GM13976 (cell line): Measurements from ENCODE around the gene CREB3L1.

Source experiments
- DNase-seq: peaks from one replicate; pipeline ENCODE4 v3.0.0; 2012; ENCODE audit warnings: low spot score
- CTCF ChIP-seq: IDR thresholded peaks from 2 replicates; pipeline ENCODE4 v1.5.1; 2012; ENCODE audit warnings: borderline replicate concordance, mild to moderate bottlenecking; ENCODE audit not compliant: insufficient read depth; ENCODE audit errors: extremely low read depth, missing control alignments, control extremely low read depth
- in situ Hi-C: fragments of 300-500 bp; cut with MboI; formaldehyde crosslinking; loops from one replicate; pipeline ENCODE4 v1.12.0; 2022; ENCODE audit warnings: low sequenced_read_pairs, mixed read lengths, inconsistent platforms; ENCODE audit not compliant: unreplicated experiment

Gene CREB3L1

GRCh38 chr11:46322759-46323158 is 45.3 kb downstream of the CREB3L1 start:
- no peak for TF ChIP-seq CTCF
- in situ Hi-C loops = no loop called here
- no peak for DNase-seq

DNA sequence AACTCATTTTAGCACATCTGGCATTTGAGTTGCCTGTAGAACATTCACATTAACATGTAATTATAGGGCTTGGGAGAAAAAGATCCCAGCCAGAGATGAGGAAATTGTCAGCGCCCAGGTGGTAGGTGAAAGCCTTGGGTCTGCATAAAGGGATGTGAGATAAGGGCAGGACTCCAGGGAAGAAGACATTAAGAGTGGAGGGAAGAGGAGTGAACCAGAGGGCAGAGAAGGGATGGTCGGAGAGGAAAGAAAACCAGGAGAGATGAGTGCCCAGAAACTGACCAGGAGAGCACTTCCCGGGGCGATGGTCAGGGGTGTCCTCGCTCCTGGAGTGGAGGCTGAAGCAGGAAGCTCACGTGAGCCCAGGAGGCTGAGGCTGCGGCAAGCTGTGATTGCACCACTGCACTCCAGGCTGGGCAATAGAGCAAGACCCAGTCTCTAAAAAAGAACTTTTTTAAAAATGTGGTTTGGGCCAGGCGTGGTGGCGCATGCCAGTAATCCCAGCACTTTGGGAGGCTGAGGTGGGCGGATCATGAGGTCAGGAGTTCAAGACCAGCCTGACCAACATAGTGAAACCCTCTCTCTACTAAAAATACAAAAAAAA is 49.5 kb downstream of the CREB3L1 start:
- in situ Hi-C loops = no loop called here
- no peak for TF ChIP-seq CTCF
- DNase-seq = no peak

DNA sequence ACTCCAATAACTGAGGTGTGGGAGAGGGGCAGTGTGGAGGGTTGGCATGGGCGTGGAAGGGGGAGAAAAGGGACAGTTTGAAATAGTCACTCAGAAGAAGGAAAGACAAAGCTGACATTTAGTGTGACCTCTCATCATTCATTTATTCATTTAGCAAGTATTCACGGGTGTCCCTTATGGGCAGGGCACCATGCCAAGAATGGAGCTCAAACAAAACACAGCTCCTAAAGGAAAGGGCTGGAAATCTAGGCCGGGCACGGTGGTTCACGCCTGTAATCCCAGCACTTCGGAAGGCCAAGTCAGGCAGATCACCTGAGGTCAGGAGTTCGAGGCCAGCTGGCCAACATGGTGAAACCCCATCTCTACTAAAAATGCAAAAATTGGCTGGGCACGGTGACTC is 50.4 kb downstream of the CREB3L1 start:
- DNase-seq = no peak
- in situ Hi-C loops = no loop called here
- TF ChIP-seq CTCF = no peak

GRCh38 chr11:46330154-46330553 is 52.7 kb downstream of the CREB3L1 start:
- TF ChIP-seq CTCF = no peak
- in situ Hi-C loops = no loop called here
- DNase-seq = no peak

DNA sequence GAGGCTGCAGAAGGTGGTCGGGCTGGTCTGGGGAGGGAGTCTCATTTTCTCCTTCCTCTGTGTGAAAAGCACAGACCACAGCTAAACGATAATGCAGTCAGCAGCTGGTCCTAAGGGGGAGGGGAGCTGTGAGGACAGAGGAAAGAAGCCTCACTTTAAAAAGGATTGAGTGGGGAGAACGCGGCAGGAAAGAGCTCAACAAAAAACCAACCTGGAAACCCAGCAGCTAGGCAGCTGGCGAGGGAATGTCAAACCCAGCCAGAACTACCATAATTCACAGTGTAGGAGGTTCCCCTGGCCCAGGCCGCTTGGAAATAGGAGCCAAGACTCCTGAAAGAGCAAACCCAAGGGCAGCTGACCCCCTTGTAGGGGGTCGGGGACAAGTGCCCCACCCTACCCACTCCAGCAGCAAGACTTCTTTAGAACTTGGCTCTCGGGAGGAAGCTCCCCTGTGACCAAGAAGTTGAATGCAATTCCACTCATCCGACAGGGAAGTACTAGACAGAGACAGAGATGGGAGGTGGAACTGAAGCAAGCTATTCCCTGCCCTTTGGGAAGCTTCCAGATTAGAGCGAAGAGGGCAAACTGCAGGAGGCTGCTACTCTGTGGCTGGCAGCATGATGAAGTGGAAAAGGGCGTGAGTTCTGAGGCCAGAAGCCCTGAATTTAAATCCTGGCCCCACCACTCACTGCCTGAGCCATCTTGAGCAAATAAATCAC is 53.3 kb downstream of the CREB3L1 start:
- no peak for DNase-seq
- no peak for TF ChIP-seq CTCF
- in situ Hi-C loops = no loop called here

DNA sequence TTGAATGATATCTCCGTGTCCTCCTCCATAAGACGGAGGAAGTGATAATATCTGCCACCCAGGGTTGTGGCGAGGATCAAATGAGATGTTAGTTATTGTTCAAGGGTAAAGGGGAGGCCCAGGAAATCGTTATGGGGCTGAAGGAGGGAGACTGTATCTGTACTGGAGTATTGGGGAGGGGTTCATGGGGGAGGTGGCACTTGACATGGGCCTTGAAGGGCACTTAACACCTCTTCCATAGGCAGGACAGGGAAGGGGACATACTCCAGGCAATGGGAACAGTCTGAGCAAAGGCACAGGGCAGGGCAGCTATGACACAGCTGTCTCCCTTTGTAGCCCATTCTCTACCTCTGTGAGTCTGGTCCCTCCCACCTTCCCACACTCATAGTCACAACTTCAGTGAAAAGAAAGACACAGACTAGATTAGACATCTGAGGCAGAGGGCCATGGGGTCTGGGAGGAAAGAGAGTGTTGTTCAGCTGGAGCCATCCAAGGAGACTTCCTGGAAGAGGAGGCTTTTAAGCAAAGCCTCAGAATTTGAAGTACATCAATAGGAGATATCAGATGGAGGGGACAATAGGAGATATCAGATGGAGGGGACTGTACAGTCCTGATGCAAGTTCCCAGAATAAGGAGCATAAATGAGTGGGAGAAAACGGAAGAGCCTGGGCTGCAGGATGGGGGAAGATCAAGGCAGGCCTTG is 54.0 kb downstream of the CREB3L1 start:
- in situ Hi-C loops = no loop called here
- no peak for TF ChIP-seq CTCF
- no peak for DNase-seq
